ENCODE measurements around the gene SFXN5.

Gene SFXN5

DNA sequence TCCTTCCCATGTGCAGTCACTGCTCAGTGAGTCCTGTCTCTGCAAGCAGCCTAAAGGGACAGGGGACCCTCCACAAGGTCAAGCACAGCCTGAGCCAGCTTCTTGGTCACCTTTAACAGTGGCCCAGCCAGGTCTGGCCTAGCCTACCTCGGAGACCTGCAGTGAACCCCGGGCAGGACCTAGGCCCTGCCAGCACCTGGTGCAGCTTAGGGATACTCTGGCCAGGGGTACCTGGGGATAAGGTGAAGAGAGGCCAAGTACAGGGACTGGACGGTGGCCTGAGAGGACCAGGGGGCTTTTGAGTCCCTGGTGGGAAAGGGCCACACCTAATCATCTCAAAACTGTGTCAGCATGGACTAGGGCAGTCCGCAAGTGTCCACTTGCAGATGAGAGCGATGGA is 86.4 kb downstream of the SFXN5 start:
- Histone ChIP-seq H3K36me3 (no peaks in the 10 kb centered on the region), H3K4me3 (ENCODE audit: low read depth, low read length) (no peak overlapping the region), H3K27me3 (no peaks in the 10 kb centered on the region), H3K4me1 (no peaks in the 10 kb centered on the region), H3K9me3 (no peaks in the 10 kb centered on the region)
- TF ChIP-seq, protein P1, sequence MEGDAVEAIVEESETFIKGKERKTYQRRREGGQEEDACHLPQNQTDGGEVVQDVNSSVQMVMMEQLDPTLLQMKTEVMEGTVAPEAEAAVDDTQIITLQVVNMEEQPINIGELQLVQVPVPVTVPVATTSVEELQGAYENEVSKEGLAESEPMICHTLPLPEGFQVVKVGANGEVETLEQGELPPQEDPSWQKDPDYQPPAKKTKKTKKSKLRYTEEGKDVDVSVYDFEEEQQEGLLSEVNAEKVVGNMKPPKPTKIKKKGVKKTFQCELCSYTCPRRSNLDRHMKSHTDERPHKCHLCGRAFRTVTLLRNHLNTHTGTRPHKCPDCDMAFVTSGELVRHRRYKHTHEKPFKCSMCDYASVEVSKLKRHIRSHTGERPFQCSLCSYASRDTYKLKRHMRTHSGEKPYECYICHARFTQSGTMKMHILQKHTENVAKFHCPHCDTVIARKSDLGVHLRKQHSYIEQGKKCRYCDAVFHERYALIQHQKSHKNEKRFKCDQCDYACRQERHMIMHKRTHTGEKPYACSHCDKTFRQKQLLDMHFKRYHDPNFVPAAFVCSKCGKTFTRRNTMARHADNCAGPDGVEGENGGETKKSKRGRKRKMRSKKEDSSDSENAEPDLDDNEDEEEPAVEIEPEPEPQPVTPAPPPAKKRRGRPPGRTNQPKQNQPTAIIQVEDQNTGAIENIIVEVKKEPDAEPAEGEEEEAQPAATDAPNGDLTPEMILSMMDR (IDR thresholded peaks at IDR 0.05; ENCODE audit: low read depth, low read length), result no peak
- DNase-seq, result no peak

DNA sequence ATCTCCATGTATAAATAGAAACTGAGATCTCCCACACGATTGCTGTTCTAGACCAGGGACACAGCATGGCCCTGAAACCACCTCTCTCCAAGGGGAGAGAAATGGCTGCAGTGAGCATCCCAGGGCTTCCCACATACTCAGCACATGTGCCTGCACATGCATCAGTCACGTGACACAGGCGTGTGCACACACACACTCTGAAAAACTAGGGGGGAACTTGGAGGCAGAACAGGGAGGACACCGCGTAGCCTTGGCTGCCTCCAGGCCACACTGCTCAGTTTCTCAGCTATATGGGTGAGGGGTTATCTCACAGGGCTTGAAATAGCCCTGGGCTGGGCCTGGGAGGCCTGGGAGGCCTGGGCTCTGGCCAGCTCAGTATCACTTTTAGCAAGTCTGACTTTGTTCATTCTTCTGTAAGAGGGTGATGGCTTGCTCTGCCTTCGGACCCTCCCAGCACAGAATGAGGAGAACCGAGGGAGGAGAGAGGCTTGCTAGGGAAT is 87.3 kb downstream of the SFXN5 start:
- no peak for DNase-seq
- H3K27me3 ChIP-seq, result no peaks in the 10 kb centered on the region
- TF ChIP-seq, protein P1 (IDR thresholded peaks at IDR 0.05; ENCODE audit: low read depth, low read length), result no peak
- H3K4me3 ChIP-seq (ENCODE audit: low read depth, low read length), result no peak overlapping the region
- H3K36me3 ChIP-seq, result no peaks in the 10 kb centered on the region
- H3K4me1 ChIP-seq, result no peaks in the 10 kb centered on the region
- no peaks in the 10 kb centered on the region for H3K9me3 ChIP-seq

DNA sequence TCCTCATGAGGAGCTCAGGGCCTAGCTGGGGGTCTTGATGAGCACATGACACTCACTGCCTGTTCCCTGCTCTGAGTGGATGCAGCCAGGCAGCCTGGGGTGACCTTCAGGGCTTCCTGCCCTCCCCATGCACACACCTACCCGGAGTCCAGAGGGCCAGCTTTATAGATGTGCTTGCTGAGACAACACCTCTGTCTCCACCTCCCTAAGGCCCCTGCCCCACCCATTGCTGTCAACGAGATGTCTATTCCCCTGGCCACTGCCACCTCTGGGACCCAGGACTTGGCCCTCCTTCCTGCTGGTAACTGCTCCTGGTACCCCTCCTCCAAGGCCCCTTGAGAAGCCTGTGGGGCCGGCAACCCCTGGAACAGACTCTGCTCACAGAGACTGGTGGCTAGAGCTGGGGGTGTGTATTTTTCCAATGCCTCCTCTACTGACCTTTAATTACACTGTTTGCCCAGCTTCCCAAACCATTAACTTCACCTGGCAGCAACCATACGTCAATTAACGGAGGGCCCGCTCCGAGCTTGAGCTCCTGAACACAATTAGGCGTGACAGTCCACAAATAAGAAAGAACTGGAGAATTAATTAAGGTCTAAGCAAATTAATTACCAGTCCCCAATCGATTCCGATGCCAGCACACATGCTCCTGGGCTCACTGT is 87.9 kb downstream of the SFXN5 start:
- Histone ChIP-seq H3K27me3 (no peaks in the 10 kb centered on the region), H3K4me3 (ENCODE audit: low read depth, low read length) (no peak overlapping the region), H3K36me3 (no peaks in the 10 kb centered on the region), H3K9me3 (no peaks in the 10 kb centered on the region), H3K4me1 (no peaks in the 10 kb centered on the region)
- TF ChIP-seq, protein P1 (IDR thresholded peaks at IDR 0.05; ENCODE audit: low read depth, low read length), result no peak
- no peak for DNase-seq

DNA sequence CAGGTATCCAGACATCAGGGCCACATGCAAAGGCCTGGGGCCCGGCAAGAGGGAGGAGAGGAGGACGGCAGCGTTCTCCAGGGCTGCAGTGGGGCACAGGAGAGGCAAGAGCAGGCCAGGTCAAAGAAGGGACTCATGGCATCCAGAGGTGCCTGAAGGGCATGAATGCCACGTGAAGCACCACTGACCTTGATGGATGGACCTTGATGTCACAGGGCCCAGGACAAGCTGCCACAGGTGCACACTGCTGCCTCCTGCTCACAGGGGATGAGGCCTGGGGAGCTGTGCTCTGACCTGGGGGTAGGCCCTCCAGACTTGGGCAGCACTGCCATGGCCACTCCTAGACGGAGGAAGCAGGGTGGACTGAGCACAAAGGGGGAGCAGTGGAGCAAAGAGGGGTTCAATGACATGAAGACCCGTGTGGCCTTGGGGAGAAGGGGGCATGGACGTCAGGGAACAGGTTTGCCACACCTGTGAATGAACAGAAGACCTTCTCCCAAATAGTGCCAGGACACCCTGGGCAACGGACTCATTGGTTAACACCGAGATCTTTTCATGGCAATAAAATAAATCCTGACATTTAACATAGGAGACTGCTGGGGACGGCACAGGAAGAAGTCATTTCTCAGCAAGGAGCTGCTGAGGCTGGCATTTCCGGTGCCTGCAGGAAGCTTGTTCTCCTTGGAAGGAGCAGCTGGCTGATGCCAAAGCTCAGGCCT is 88.6 kb downstream of the SFXN5 start:
- Histone ChIP-seq H3K4me3 (ENCODE audit: low read depth, low read length) (no peak overlapping the region), H3K27me3 (no peaks in the 10 kb centered on the region), H3K9me3 (no peaks in the 10 kb centered on the region), H3K4me1 (no peaks in the 10 kb centered on the region), H3K36me3 (no peaks in the 10 kb centered on the region)
- TF ChIP-seq, protein P1 (IDR thresholded peaks at IDR 0.05; ENCODE audit: low read depth, low read length), result no peak
- DNase-seq, result no peak

DNA sequence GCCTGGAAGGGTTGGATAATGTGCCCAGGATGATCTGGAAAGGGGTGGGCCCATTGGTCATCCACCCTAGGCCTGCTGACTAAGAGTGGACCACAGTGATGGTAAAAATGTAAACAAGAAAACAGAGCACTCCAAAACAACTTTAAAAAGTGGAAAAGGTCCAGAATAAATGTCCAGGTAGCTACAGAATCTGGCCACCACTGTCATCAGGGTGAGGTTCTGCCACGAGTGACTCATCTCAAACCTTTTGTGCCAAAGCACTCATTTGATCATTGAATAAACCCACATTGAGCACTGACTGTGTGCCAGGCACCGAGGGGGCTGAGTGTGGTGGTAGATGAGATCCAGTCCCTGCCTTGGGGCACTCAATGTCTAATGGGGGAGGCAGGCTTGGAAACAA is 89.3 kb downstream of the SFXN5 start:
- DNase-seq, result no peak
- Histone ChIP-seq H3K9me3 (no peaks in the 10 kb centered on the region), H3K4me3 (ENCODE audit: low read depth, low read length) (no peak overlapping the region), H3K36me3 (no peaks in the 10 kb centered on the region), H3K27me3 (no peaks in the 10 kb centered on the region), H3K4me1 (no peaks in the 10 kb centered on the region)
- TF ChIP-seq, protein P1 (IDR thresholded peaks at IDR 0.05; ENCODE audit: low read depth, low read length), result no peak

DNA sequence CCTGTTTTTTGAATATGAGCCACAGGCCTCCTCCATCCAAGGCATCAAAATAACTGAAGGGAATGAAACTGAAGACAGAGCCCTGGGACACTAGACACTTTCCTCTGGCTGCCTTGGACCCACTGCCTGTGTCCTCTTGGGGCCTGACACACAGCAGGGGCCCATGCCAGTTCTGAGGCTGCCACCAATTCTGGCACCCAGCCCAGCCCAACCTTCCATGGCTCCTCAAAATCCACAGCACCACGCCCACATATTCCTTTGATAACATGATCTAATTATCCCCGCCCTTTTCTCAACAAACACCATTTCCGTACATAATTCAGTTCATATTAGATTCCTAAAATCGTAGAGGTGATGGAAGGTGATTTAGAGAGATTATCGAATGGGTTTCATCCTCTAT is 90.0 kb downstream of the SFXN5 start:
- H3K9me3 ChIP-seq, result no peaks in the 10 kb centered on the region
- H3K4me1 ChIP-seq, result no peaks in the 10 kb centered on the region
- H3K27me3 ChIP-seq, result no peaks in the 10 kb centered on the region

More for the DNA sequence above, 90.0 kb downstream of the SFXN5 start:
- Histone ChIP-seq H3K36me3 (no peaks in the 10 kb centered on the region), H3K4me3 (ENCODE audit: low read depth, low read length) (no peak overlapping the region)
- DNase-seq, result no peak
- TF ChIP-seq, protein P1 (IDR thresholded peaks at IDR 0.05; ENCODE audit: low read depth, low read length), result no peak

Measured in BE2C (cell line).